HEK293T (cell line): ENCODE results near the gene ZNF433.

Source experiments
- CTCF ChIA-PET: fragments of 350-600 bp; formaldehyde crosslinking; extraction: SDS; loops from one replicate; lab custom pipeline; 2021; ENCODE audit warnings: antibody characterized with exemption, inconsistent platforms; lab: Yijun Ruan, JAX
- POLR2A ChIA-PET: fragments of 350-600 bp; formaldehyde crosslinking; extraction: SDS; loops from one replicate; lab custom pipeline; 2020; ENCODE audit warnings: antibody characterized with exemption, inconsistent platforms; lab: Yijun Ruan, JAX
- DNase-seq: peaks from one replicate; pipeline ENCODE4 v3.0.0; 2012; ENCODE audit warnings: mixed read lengths; ENCODE audit errors: extremely low spot score
- ARNT ChIP-seq: fragments of 450-650 bp; IDR thresholded peaks from 2 replicates; pipeline ENCODE4 v1.6.1; 2017; ENCODE audit warnings: mild to moderate bottlenecking
- BHLHE40 ChIP-seq: fragments of 450-650 bp; IDR thresholded peaks from 2 replicates; pipeline ENCODE4 v1.6.1; 2016; ENCODE audit warnings: mild to moderate bottlenecking, moderate library complexity, borderline replicate concordance
- CTBP1 ChIP-seq: fragments of 450-650 bp; IDR thresholded peaks from 2 replicates; pipeline ENCODE4 v1.6.1; 2016; ENCODE audit warnings: borderline replicate concordance
- ELF4 ChIP-seq: fragments of 450-650 bp; IDR thresholded peaks from 2 replicates; pipeline ENCODE4 v1.6.1; 2017; ENCODE audit warnings: antibody characterized with exemption
- FOXA1 ChIP-seq: fragments of 450-650 bp; IDR thresholded peaks from 2 replicates; pipeline ENCODE4 v1.6.1; 2016; ENCODE audit warnings: mild to moderate bottlenecking
- FOXK2 ChIP-seq: fragments of 450-650 bp; IDR thresholded peaks from 2 replicates; pipeline ENCODE4 v1.6.1; 2016; ENCODE audit warnings: mild to moderate bottlenecking
- FOXM1 ChIP-seq: fragments of 450-650 bp; IDR thresholded peaks from 2 replicates; pipeline ENCODE4 v1.6.1; 2017; ENCODE audit warnings: mild to moderate bottlenecking, borderline replicate concordance
- HDGF ChIP-seq: fragments of 450-650 bp; IDR thresholded peaks from 2 replicates; pipeline ENCODE4 v1.6.1; 2017; ENCODE audit warnings: antibody characterized with exemption, borderline replicate concordance
- L3MBTL2 ChIP-seq: fragments of 450-650 bp; conservative IDR thresholded peaks from 2 replicates; pipeline ENCODE4 v1.6.1; 2016; ENCODE audit warnings: mild to moderate bottlenecking
- LEF1 ChIP-seq: fragments of 450-650 bp; IDR thresholded peaks from 2 replicates; pipeline ENCODE4 v1.6.1; 2017; ENCODE audit warnings: mild to moderate bottlenecking, borderline replicate concordance
- NFRKB ChIP-seq: fragments of 450-650 bp; IDR thresholded peaks from 2 replicates; pipeline ENCODE4 v1.6.1; 2016; ENCODE audit warnings: mild to moderate bottlenecking, moderate library complexity
- SP1 ChIP-seq: fragments of 450-650 bp; IDR thresholded peaks from 2 replicates; pipeline ENCODE4 v1.6.1; 2017
- SUZ12 ChIP-seq: fragments of 450-650 bp; IDR thresholded peaks from 2 replicates; pipeline ENCODE4 v1.6.1; 2016; ENCODE audit warnings: mild to moderate bottlenecking
- TARDBP ChIP-seq: fragments of 450-650 bp; IDR thresholded peaks from 2 replicates; pipeline ENCODE4 v1.6.1; 2016
- ZNF384 ChIP-seq: fragments of 450-650 bp; IDR thresholded peaks from 2 replicates; pipeline ENCODE4 v1.6.1; 2016
- TF ChIP-seq, protein P1 (sequence below): fragments of 450-650 bp; IDR thresholded peaks from 2 replicates; pipeline ENCODE4 v1.6.1; 2016

ZNF433 gene

DNA sequence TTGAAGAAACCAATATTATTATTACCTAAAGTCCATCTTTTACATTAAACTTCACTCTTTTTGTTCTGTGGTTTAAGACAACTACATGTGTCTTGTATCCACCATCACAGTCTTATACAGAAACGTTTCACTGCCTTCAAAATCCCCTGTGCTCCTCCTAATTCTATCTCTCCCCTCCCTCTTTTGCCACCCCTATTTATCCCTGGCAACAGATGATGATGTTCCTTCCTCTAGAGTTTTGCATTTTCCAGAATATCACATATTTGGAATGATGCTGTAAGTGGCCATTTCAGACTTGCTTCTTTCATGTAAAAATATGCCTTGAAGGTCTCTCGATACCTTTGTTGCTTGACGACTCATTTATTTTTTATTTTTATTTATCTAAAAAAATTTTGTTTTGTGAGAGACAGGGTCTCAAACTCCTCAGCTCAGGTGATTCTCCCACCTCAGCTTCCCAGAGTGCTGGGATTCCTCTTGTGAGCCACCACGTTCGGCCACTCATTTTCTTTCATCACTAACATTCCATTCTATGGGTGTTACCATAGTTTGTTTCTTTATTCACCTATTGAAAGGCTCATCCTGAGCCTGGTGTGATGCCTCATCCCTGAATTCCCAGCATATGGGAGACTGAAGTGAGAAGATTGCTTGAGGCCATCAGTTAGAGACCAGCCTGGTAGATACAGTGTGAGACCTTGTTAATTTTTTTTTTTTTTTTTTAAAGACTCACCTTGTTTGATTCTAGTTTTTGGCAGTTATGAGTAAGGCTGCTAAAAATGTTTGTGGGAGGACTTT lies 62.3 kb downstream of the ZNF433 start:
- DNase-seq: no peak
- POLR2A ChIA-PET: no interaction called here
- no peak for TF ChIP-seq HDGF
- TF ChIP-seq SUZ12: no peak
- TF ChIP-seq SP1: no peak
- no peak for TF ChIP-seq NFRKB
- TF ChIP-seq BHLHE40: no peak
- TF ChIP-seq ARNT: no peak
- TF ChIP-seq L3MBTL2: no peak
- TF ChIP-seq FOXK2: no peak
- TF ChIP-seq FOXM1: no peak
- TF ChIP-seq LEF1: no peak
- TF ChIP-seq, protein P1, sequence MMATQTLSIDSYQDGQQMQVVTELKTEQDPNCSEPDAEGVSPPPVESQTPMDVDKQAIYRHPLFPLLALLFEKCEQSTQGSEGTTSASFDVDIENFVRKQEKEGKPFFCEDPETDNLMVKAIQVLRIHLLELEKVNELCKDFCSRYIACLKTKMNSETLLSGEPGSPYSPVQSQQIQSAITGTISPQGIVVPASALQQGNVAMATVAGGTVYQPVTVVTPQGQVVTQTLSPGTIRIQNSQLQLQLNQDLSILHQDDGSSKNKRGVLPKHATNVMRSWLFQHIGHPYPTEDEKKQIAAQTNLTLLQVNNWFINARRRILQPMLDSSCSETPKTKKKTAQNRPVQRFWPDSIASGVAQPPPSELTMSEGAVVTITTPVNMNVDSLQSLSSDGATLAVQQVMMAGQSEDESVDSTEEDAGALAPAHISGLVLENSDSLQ: no peak
- TF ChIP-seq FOXA1: no peak
- no peak for TF ChIP-seq CTBP1
- TF ChIP-seq TARDBP: no peak
- TF ChIP-seq ZNF384: no peak
- TF ChIP-seq ELF4: no peak
- CTCF ChIA-PET: no interaction called here

DNA sequence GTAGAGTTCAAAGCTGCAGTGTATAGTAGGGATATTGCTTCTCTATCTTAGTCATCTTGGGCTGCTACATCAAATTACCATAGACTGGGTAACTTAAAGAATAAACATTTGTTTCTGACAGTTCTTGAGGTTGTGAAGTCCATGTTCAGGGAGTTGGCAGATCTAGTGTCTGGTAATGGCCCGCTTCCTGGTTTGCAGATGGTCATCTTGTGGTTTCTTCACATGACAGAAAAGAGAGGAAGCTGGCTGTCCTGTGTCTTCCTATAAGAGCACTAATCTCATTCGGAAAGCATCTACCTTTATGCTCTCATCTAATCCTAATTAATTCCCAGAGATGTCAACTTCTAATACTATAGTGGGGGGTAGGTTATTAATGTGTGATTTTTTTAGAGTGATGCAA lies 64.4 kb downstream of the ZNF433 start:
- TF ChIP-seq, protein P1: no peak
- TF ChIP-seq ARNT (no peak), SP1 (no peak), CTBP1 (no peak), SUZ12 (no peak), ZNF384 (no peak), FOXK2 (no peak), FOXA1 (no peak), FOXM1 (no peak), TARDBP (no peak), NFRKB (no peak), ELF4 (no peak), LEF1 (no peak), L3MBTL2 (no peak)
- CTCF ChIA-PET: no interaction called here
- DNase-seq: no peak
- POLR2A ChIA-PET: no interaction called here

DNA sequence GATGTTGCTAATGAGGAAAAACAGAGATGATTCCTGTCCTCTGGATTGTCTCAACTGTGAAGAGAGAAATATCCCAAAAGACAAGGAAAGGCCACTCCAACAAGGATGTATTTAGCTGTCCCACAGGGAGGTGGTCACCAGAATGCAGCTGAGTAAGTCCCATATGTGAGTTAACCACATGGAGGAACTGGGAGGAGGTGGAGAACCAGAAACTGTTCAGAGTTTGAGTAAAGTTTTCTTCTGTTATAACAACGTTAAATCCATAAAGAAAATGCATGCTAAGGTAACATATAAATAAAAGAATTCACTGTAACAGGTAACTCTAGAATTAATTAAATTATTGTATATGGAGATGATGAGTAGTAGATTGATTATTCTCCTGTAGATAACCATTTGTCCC lies 65.3 kb downstream of the ZNF433 start:
- DNase-seq: no peak
- CTCF ChIA-PET: no interaction called here

DNA sequence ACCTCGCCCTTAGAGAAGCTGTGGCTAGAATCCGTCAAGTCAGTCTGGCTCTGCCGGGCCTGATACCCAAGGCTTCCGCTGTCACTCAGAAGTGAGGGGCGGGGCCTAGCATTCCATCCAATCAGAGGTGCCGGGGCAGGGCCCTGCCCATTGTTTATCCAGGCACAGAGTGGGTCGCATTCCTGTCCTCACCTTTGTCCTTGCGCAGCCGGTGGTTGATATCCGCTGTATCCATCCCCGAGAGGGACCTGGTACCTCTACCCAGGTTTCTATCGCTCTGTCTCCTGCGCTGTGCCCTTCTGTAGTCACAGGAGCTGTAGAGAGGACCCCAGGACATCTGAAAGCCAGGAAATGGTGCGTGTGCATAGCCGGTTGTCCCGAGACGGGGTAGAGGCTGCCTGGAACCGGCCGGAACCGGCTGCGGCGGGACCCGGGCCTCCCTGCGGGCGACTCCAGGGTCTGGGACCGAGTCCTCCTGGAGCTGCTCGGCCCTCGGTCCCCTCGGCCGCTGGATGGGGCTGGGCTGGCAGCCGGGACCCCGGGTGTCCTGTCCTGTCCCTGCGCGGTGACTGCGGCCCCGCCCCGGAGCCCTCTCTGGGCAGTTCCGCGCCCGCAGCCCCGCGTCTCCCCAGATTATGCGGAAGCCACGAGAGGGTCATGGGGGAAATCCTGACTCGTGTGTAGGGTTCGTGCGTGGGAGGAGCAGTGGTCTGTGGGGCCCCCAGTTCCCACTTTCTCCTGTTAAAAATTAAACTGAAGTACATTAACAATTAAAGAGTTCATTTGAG lies 70.4 kb downstream of the ZNF433 start, which contains the start of gene ZNF763:
TSS of gene ZNF763 (plus strand) at position 183 of the 788 bp plus-strand sequence. CDS start at position 352, 169 bp downstream.
- CTCF ChIA-PET: no interaction called here
- DNase-seq: no peak
- POLR2A ChIA-PET: no interaction called here
- TF ChIP-seq, protein P1: 0 out of 2 replicates have a peak, but pooled peaks have one; percentile 29
- no peak for TF ChIP-seq ELF4

More for the DNA sequence above, 65.3 kb downstream of the ZNF433 start:
- POLR2A ChIA-PET: no interaction called here
- TF ChIP-seq ZNF384 (no peak), FOXM1 (no peak)
